ENCODE data around the gene INHBC. TPM values are rescaled to one million over a fixed set of nuclear protein-coding genes. Genes with fewer than 3 reads are reported as not detected.

Gene INHBC
- total RNA-seq, 4 donors from 2014 or later = not detected

- H3K27me3 ChIP-seq = peaks cover 65% of the 10 kb centered on the region
- no peak overlapping the region for H3K4me3 ChIP-seq
- WGBS, 2 donors (ENCODE audit: low coverage in 1 of 2) = 44% methylated on average over 1 of the region's 1 CpG; no CpG with 5 or more reads in 1 of the 2 donors
- no peak for ATAC-seq
- no peaks in the 10 kb centered on the region for H3K9me3 ChIP-seq
- H3K27ac ChIP-seq = no peak overlapping the region
- H3K4me1 ChIP-seq = no peaks in the 10 kb centered on the region
- TF ChIP-seq EP300 (IDR thresholded peaks at IDR 0.05) (no peak), CTCF (IDR thresholded peaks at IDR 0.05) (no peak)
- no peaks in the 10 kb centered on the region for H3K36me3 ChIP-seq
These were observed 47.1 kb downstream of the INHBC start for GRCh38 chr12:57481671-57482070.

- Histone ChIP-seq H3K4me3 (no peak overlapping the region), H3K27me3 (peaks cover 47% of the 10 kb centered on the region), H3K36me3 (no peaks in the 10 kb centered on the region), H3K9me3 (no peaks in the 10 kb centered on the region), H3K4me1 (peaks cover 0 to 8% (median under 1%) of the 10 kb centered on the region in 3 donors), H3K27ac (no peak overlapping the region)
- ATAC-seq = no peak
- no peak for TF ChIP-seq POLR2A (IDR thresholded peaks at IDR 0.05)
- TF ChIP-seq CTCF (IDR thresholded peaks at IDR 0.05) = no peak
- no peak for TF ChIP-seq EP300 (IDR thresholded peaks at IDR 0.05)
- TF ChIP-seq POLR2AphosphoS5 (IDR thresholded peaks at IDR 0.05) = no peak
- WGBS, 2 donors (ENCODE audit: low coverage in 1 of 2) = 57% methylated on average over 4 of the region's 5 CpGs; no CpG with 5 or more reads in 1 of the 2 donors
These were observed 48.9 kb downstream of the INHBC start for GRCh38 chr12:57483466-57483865.

GRCh38 chr12:57485695-57486094 is 51.1 kb downstream of the INHBC start:
- peaks cover 4 to 21% (median 8%) of the 10 kb centered on the region in 3 donors for H3K4me1 ChIP-seq
- TF ChIP-seq POLR2A (IDR thresholded peaks at IDR 0.05) (no peak), EP300 (IDR thresholded peaks at IDR 0.05) (no peak), CTCF (IDR thresholded peaks at IDR 0.05) (no peak), POLR2AphosphoS5 (IDR thresholded peaks at IDR 0.05) (no peak)

GRCh38 chr12:57487055-57487596 is 52.5 kb downstream of the INHBC start:
- peaks cover 0 to 32% of the 10 kb centered on the region in 2 donors for H3K36me3 ChIP-seq
- peaks cover 13% of the 10 kb centered on the region for H3K27me3 ChIP-seq
- no peaks in the 10 kb centered on the region for H3K9me3 ChIP-seq
- no peak for ATAC-seq
- no peak for TF ChIP-seq POLR2A (IDR thresholded peaks at IDR 0.05)
- TF ChIP-seq CTCF (IDR thresholded peaks at IDR 0.05) = no peak
- H3K4me3 ChIP-seq = peak overlapping the region; percentile 70 to 94
- H3K27ac ChIP-seq = peak overlapping the region in 2 of 4 donors; percentile 83 to 85
- WGBS, 2 donors (ENCODE audit: low coverage in 1 of 2) = 80 to 97% methylated on average over 1 to 15 of the region's 27 CpGs
- H3K4me1 ChIP-seq = peaks cover 4 to 21% (median 8%) of the 10 kb centered on the region in 3 donors

More at GRCh38 chr12:57485695-57486094, 51.1 kb downstream of the INHBC start:
- peaks cover 27% of the 10 kb centered on the region for H3K27me3 ChIP-seq
- H3K36me3 ChIP-seq = peaks cover 0 to 18% of the 10 kb centered on the region in 2 donors
- no peaks in the 10 kb centered on the region for H3K9me3 ChIP-seq
- ATAC-seq = no peak
- H3K4me3 ChIP-seq = no peak overlapping the region
- no peak overlapping the region for H3K27ac ChIP-seq

GRCh38 chr12:57487597-57488401 is 53.2 kb downstream of the INHBC start, which contains the start of gene MARS1:
Gene MARS1 (plus strand): TSS chr12:57488068. CDS start chr12:57488091, 23 bp downstream.
- 0% methylated on average over 5 to 13 of the region's 47 CpGs for WGBS, 2 donors (ENCODE audit: low coverage in 1 of 2)

More at GRCh38 chr12:57487597-57488401, 53.2 kb downstream of the INHBC start, which contains the start of gene MARS1:
- peak; percentile 99 for ATAC-seq
- Histone ChIP-seq H3K9me3 (no peaks in the 10 kb centered on the region), H3K4me1 (peaks cover 4 to 21% (median 8%) of the 10 kb centered on the region in 3 donors), H3K4me3 (peak within 1 kb of the TSS; percentile 70 to 94), H3K27ac (peak within 1 kb of the TSS; percentile 47 to 88 (median 84)), H3K36me3 (peaks cover 0 to 39% of the 10 kb centered on the region in 2 donors), H3K27me3 (peaks cover 6% of the 10 kb centered on the region)
- no peak for TF ChIP-seq EP300 (IDR thresholded peaks at IDR 0.05)
- TF ChIP-seq POLR2AphosphoS5 (IDR thresholded peaks at IDR 0.05) = peak; percentile 82
- TF ChIP-seq POLR2A (IDR thresholded peaks at IDR 0.05) = peak; percentile 41 to 53
- TF ChIP-seq CTCF (IDR thresholded peaks at IDR 0.05) = peak in 1 of 4 experiments; percentile 20
